Cerebellar cortex (tissue), 1 donor: Measurements from ENCODE around the gene VAT1L.
"Not testable (repeated sequence)": the region's sequence is repeated elsewhere in the genome, so short reads cannot be mapped to it uniquely, and the experiment has no call there.

ENCODE experiments used
- DNase-seq: peaks from one replicate; pipeline ENCODE4 v3.0.0-alpha.2; 2015; ENCODE audit warnings: low spot score

Gene VAT1L

GRCh38 chr16:77955127-77955526, 166.8 kb downstream of the VAT1L start:
- no peak for DNase-seq

DNA sequence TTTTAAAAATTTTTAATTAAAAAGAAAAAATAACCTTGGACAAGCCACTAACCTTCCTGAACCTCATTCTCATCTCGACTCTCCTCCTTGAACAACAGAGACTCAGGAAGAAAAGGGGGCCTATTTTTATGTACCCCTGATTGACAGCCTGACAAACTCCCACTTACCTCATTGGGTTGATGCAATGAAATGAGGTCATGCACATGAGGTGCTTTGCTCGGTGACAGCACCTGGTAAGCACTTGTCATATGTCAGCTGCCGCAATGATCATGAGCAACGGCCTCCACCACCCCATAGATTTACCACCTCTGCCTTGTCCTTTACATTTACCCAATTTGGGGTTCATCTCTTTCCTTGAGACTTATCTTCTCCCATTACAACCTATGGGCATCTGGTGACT, 167.9 kb downstream of the VAT1L start:
- DNase-seq = no peak

DNA sequence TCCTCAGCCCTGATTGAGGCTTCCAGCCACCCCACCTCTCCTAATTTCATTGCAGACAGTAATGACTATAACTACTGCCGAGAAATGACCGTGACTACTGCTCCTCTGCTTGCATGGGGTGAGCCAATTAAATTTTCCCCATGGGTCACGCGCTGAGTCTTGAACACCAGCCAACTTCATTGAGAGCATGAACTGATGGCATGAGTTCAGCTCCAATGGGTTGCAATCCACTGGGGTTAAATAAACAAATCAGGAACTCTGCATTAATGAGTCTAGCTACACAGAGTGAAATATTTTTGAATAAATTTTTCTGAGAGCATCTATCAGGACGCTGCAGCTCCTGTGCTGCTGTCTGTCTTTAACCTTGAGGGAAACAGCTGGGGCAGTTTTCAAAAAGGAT, 172.4 kb downstream of the VAT1L start:
- DNase-seq = no peak

GRCh38 chr16:77961814-77962213, 173.4 kb downstream of the VAT1L start:
- no peak for DNase-seq

DNA sequence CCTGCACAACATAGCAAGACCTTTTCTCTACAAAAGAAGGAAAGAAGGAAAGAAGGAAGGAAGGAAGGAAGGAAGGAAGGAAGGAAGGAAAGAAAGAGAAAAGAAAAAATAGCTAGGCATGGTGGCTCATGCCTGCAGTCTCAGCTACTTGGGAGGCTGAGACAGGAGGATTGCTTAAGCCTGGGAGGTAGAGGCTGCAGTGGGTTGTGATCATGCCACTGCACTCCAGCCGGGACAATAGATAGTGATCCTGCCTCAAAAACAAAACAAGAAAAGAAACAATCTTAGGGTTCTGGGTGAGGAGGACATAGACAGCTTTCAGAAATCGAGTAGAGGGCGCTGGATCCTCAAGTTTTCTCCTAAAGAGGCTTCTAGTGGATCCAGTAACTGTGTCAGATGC, 174.3 kb downstream of the VAT1L start:
- no peak for DNase-seq

DNA sequence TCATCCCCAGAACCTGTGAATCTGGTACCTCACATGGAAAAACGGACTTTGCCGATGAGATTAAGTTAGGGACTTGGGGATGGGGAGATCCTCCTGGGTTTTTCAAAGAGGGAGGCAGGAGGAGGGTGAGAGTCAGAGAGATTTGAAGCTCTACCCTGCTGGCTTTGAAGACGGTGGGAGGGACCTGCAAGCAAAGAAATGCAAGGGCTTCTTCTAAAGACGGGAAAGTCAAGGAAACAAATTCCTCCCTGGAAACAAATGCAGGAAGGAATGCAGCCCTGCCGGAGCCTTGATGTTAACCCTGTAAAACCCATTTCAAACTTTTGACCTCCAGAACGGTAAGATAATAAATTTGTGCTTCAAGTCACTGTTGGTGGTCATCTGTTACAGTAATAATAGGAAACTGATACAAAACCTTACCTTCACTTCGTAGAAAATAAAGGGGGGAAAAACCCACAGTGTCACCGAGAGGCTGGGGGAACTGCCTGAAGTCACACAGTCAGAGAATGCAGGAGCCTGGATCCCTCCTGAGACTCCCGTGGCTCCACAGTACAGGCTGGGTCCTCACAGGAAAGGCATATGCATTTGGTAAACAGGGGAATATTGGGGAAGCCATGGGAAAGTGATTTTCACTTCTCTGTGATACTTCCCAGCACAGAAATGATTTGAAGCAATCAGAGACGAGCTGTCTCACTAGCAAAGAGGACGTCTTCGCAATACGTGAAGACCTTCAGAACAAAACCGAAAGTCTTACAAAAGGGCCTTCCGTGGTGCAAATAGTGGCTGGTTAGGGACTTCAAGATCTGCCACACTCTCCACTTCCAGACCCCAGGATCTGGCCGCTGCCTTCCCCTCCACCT, 175.1 kb downstream of the VAT1L start:
- DNase-seq = no peak

DNA sequence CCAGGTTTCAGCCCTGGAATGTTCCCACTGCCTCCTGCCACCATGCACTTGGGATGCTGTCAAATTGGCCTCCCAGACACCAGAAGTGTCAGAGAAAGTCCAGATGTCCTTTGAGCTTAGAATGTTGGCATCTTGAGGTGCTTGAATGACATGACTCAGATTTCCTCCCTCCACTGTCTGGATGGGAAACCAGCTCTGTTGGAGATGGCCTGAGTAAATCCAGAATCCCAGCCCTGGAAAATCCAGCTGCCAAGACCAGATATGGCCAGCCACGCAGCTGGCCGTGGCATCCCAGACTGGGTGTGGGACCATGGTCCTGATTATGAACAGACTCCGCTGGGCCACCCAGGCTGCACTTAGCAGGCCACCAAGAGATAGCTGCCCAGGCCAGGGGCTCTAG, 177.0 kb downstream of the VAT1L start:
- DNase-seq = no peak

- DNase-seq = no peak
Observed at GRCh38 chr16:77967054-77967904, 178.9 kb downstream of the VAT1L start.

GRCh38 chr16:77969861-77970260, 181.5 kb downstream of the VAT1L start:
- DNase-seq = no peak

DNA sequence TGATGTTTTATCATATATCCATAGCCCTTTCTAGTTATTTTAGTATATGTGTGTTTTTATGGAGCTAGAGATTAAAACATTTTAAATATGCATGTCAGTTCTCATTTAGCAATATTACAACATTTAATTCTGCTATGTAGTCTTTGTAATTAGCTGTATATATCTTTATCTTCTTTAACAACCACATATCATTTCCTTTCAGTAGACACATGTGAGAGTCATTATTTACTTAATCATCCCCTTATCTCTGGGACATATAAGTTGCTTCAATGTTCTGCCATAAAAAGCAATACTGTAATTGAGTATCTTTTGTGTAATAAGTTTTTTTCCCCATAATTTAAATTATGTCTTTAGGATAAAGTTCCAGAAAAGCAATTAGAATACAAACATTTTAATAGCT, 182.0 kb downstream of the VAT1L start:
- no peak for DNase-seq

DNA sequence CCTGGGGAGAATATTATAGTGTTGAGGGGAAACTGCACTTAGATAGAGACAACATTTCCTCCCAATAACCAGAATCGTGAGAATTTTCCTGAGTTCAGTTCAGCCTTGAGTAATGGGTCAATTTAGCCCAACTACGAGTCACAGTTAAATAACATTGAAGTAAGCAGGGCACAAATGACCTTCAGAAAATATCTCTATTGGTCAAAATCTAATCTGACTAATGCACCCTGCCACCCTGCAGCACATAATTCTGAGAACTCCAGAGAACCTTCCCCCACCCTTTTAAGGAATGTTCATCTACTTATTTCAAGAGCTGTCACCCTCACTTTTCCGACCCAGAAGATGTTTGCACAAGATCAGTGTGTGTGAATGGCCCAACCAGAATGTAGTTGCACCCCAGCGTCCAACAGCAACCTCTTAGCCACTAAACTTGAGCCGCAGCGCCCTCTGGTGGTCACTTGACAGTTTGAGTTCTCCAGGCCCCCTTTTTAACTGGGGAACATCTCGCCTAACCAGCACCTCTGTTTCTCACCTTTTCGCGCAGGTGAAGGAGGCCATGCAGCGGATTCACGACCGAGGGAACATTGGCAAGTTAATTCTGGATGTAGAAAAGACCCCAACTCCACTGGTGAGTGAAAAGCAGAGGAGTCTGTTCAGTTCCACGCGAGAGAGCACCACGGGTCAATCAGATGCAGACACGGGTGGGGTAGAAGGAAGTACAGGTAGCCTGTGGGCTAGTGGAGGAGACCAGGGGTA, 183.1 kb downstream of the VAT1L start:
- DNase-seq = peak; percentile 88

- no peak for DNase-seq
Observed at GRCh38 chr16:77972062-77972392, 183.7 kb downstream of the VAT1L start.

- no peak for DNase-seq
Observed at GRCh38 chr16:77974883-77975282, 186.5 kb downstream of the VAT1L start.

GRCh38 chr16:77975942-77976341, 187.6 kb downstream of the VAT1L start:
- DNase-seq = no peak

DNA sequence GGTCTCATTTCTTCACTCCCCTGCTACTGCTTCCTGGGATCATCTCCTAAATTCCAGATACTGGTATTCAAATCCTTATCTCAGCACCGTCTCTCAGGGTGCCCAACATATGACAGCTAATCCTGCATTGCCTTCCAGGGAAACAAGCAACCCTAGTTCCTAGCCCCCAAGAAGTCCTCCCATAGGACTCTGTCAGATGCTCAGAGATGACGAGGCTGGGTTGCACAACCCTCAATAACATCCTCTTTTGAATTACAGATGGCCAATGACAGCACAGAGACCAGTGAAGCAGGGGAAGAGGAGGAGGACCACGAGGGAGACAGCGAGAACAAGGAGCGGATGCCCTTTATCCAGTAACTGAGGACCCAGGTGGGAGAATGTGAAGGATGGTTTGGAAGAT, 189.0 kb downstream of the VAT1L start:
- no peak for DNase-seq

- DNase-seq = no peak
Observed at GRCh38 chr16:77985111-77985510, 196.7 kb downstream of the VAT1L start.

GRCh38 chr16:77986011-77986740, 197.8 kb downstream of the VAT1L start:
- peak; percentile 46 for DNase-seq

DNA sequence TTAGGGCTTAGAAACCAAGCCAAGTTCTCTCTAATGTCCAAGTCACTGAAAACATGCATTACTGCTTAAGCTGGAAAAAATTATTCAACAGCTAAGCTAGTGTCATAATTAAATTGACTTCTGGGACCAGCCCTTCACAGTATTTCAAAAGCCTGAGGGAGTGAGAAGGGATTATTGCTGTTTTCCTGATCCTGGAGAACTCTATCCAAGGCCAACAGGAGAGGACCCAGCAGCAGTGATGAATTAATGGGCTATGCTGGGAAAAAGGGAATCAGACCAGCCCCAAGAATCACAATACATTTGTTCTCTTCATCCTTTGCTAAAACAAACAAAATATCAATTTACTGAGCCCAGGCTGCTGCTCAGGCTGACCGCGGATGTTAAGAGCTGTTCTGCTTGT, 199.4 kb downstream of the VAT1L start:
- DNase-seq = no peak

GRCh38 chr16:77989846-77990245, 201.5 kb downstream of the VAT1L start:
- no peak for DNase-seq

DNA sequence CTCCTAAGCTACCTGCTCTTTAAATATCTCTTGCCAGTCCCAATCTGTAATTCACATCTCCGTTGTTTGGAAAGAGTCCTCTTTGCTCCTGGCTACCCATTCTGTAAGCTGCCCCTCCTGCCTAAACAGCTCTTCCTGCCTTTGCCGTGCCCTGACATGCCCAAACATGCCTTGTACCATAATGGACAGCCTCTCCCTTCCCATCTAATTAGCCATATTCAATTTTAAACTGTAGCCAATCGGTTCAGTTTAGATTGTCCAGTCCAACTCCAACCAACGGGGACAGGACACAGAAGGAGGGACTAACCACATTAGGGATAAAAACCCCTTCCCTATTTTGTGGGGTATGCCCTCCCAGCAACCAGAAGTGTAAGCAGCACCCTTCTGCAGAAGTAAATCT, 203.3 kb downstream of the VAT1L start:
- no peak for DNase-seq

- DNase-seq = not testable (repeated sequence)
Observed at GRCh38 chr16:77992381-77992780, 204.0 kb downstream of the VAT1L start.
